Left ventricle myocardium inferior (tissue), 1 donor: ENCODE results near the gene NTHL1. TPM values are rescaled to one million over a fixed set of nuclear protein-coding genes. Genes with fewer than 3 reads are reported as not detected.

Experiments used
- DNase-seq: peaks from one replicate; pipeline ENCODE4 v3.0.0-alpha.2; 2020
- H3K27ac ChIP-seq: fragments of 200-600 bp; replicated peaks from 2 replicates; pipeline ENCODE4 v1.8.0; 2021
- H3K27me3 ChIP-seq: fragments of 200-600 bp; 2 replicates; pipeline ENCODE4 v1.8.0; 2021; ENCODE audit warnings: low read depth
- H3K36me3 ChIP-seq: fragments of 200-600 bp; 2 replicates; pipeline ENCODE4 v1.8.0; 2021
- H3K4me1 ChIP-seq: fragments of 200-600 bp; 2 replicates; pipeline ENCODE4 v1.8.0; 2021
- H3K4me3 ChIP-seq: fragments of 200-600 bp; 2 replicates; pipeline ENCODE4 v1.8.0; 2021; ENCODE audit warnings: mild to moderate bottlenecking, moderate library complexity
- H3K9me3 ChIP-seq: fragments of 200-600 bp; replicated peaks from 2 replicates; pipeline ENCODE4 v1.8.0; 2021
- CTCF ChIP-seq: fragments of 200-600 bp; IDR thresholded peaks from 2 replicates; pipeline ENCODE4 v1.8.0; 2021; ENCODE audit warnings: antibody characterized with exemption, mild to moderate bottlenecking, borderline replicate concordance
- intact Hi-C: fragments of 100-400 bp; cut with micrococcal nuclease; formaldehyde crosslinking; loops from one replicate; pipeline ENCODE4 v1.11.0; 2022
- microRNA-seq: library from miRNA; unstranded; fragments of <30 nt; microRNA quantifications from one replicate; pipeline ENCODE4 v1.2.0, GENCODE V29; 2020
- total RNA-seq: library from RNA; stranded (reverse); fragmentation: NEBNext Ultra II Directional; extraction: Animal tissue kit (Norgen Biotek cat#: 25700); gene quantifications from one replicate; pipeline ENCODE4 v1.2.1, GENCODE V29; 2021
- donor health status: DM: no; HTN: yes; CAD: no; lungs with severe emphysema.

NTHL1 gene
- total RNA-seq, 1 donor from 2014 or later: 21.7 TPM

GRCh38 chr16:1991135-1991551 lies 56.5 kb downstream of the NTHL1 start:
- H3K27ac ChIP-seq: no peak overlapping the region
- DNase-seq: no peak
- H3K9me3 ChIP-seq: peaks cover 4% of the 10 kb centered on the region
- TF ChIP-seq CTCF: no peak
- H3K36me3 ChIP-seq: peaks cover 12% of the 10 kb centered on the region
- intact Hi-C loops: no loop called here
- H3K4me1 ChIP-seq: peaks cover 31% of the 10 kb centered on the region
- H3K27me3 ChIP-seq: peaks cover 47% of the 10 kb centered on the region
- H3K4me3 ChIP-seq: peak overlapping the region; percentile 66

GRCh38 chr16:1990351-1991134 lies 57.1 kb downstream of the NTHL1 start:
- no peak for TF ChIP-seq CTCF
- Histone ChIP-seq H3K9me3 (peaks cover 4% of the 10 kb centered on the region), H3K4me3 (peak overlapping the region; percentile 66), H3K36me3 (peaks cover 18% of the 10 kb centered on the region), H3K27me3 (peaks cover 47% of the 10 kb centered on the region), H3K4me1 (peaks cover 36% of the 10 kb centered on the region), H3K27ac (no peak overlapping the region)
- DNase-seq: no peak
- intact Hi-C loops: no loop called here

- TF ChIP-seq CTCF: no peak
- H3K27ac ChIP-seq: no peak overlapping the region
- no peak for DNase-seq
- peaks cover 4% of the 10 kb centered on the region for H3K9me3 ChIP-seq
- H3K27me3 ChIP-seq: peaks cover 47% of the 10 kb centered on the region
- intact Hi-C loops: no loop called here
- peak overlapping the region; percentile 66 for H3K4me3 ChIP-seq
- peaks cover 21% of the 10 kb centered on the region for H3K36me3 ChIP-seq
- H3K4me1 ChIP-seq: peaks cover 41% of the 10 kb centered on the region
Measured at GRCh38 chr16:1990101-1990350, 57.6 kb downstream of the NTHL1 start.

Small RNA genes within 50 kb of the gene (microRNA-seq; reads per million reads assigned to microRNA genes)
- gene MIR1225: not detected

Other genes with a start within 250 kb of the NTHL1 start
- gene HAGH, start 221.0 kb downstream of the NTHL1 start, total RNA-seq: 172 TPM
- gene FAHD1, start 220.6 kb downstream of the NTHL1 start, total RNA-seq: 26.3 TPM
- not detected for gene MEIOB, start 175.7 kb downstream of the NTHL1 start, total RNA-seq
- not detected for gene HS3ST6, start 129.4 kb downstream of the NTHL1 start, total RNA-seq
- gene MSRB1, start 104.6 kb downstream of the NTHL1 start, total RNA-seq: 32.7 TPM
- gene RPL3L, start 93.1 kb downstream of the NTHL1 start, total RNA-seq: 262 TPM
- gene NDUFB10, start 88.3 kb downstream of the NTHL1 start, total RNA-seq: 601 TPM
- 753 TPM for gene RPS2, start 83.0 kb downstream of the NTHL1 start, total RNA-seq
- not detected for gene RNF151, start 81.0 kb downstream of the NTHL1 start, total RNA-seq
- gene TBL3, start 75.8 kb downstream of the NTHL1 start, total RNA-seq: 22.6 TPM
- not detected for gene NOXO1, start 66.4 kb downstream of the NTHL1 start, total RNA-seq
- 23.3 TPM for gene GFER, start 63.6 kb downstream of the NTHL1 start, total RNA-seq
- gene SYNGR3, start 57.9 kb downstream of the NTHL1 start, total RNA-seq: 0.38 TPM
- 14.5 TPM for gene ZNF598, start 38.0 kb downstream of the NTHL1 start, total RNA-seq
- not detected for gene NPW, start 28.0 kb downstream of the NTHL1 start, total RNA-seq
- 221 TPM for gene NHERF2, start 20.9 kb downstream of the NTHL1 start, total RNA-seq
- 80.1 TPM for gene TSC2, start 151 bp upstream of the NTHL1 start, total RNA-seq
- 83.9 TPM for gene PKD1, start 88.1 kb upstream of the NTHL1 start, total RNA-seq
- gene RAB26, start 100.8 kb upstream of the NTHL1 start, total RNA-seq: 1.7 TPM
- gene TRAF7, start 107.9 kb upstream of the NTHL1 start, total RNA-seq: 26.0 TPM
- 4.0 TPM for gene CASKIN1, start 148.8 kb upstream of the NTHL1 start, total RNA-seq
- gene MLST8, start 157.6 kb upstream of the NTHL1 start, total RNA-seq: 27.3 TPM
- gene BRICD5, start 163.0 kb upstream of the NTHL1 start, total RNA-seq: 10.9 TPM
- gene PGP, start 167.0 kb upstream of the NTHL1 start, total RNA-seq: 34.1 TPM
- 13.5 TPM for gene E4F1, start 175.8 kb upstream of the NTHL1 start, total RNA-seq
- gene DNASE1L2, start 188.6 kb upstream of the NTHL1 start, total RNA-seq: 0.47 TPM
- 165 TPM for gene ECI1, start 203.8 kb upstream of the NTHL1 start, total RNA-seq
- 106 TPM for gene RNPS1, start 220.3 kb upstream of the NTHL1 start, total RNA-seq